Activated CD8-positive, alpha-beta memory T cell treated with anti-CD3 and anti-CD28 coated beads for 48 hours (primary cell): ENCODE data around the gene SIPA1L3.

Experiments
- DNase-seq, 3 experiments: peaks; one replicate each; pipeline ENCODE4 v3.0.0-alpha.2; 2020; ENCODE audit warnings: low read depth in 2 of 3, low spot score in 2 of 3

The SIPA1L3 gene

DNA sequence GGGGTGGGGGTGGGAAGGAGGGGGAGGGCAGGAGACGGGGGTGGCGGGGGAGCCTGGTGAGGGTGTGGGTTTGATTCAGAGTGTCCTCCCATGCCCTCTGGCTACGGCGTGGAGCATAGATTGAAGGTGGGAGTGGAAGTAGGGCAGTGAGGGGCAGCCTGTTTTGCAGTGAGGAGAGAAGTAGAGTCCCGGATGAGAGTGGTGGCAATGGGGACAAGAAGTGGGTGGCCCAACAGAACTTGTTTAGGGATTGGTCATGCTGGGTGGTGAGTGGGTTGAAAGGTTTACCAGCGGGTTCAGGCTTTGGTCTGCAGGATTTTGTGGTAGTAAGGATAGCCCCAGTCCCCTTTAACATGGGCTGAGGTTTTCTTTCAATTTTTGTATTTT is 35.5 kb downstream of the SIPA1L3 start:
- DNase-seq = no peak

DNA sequence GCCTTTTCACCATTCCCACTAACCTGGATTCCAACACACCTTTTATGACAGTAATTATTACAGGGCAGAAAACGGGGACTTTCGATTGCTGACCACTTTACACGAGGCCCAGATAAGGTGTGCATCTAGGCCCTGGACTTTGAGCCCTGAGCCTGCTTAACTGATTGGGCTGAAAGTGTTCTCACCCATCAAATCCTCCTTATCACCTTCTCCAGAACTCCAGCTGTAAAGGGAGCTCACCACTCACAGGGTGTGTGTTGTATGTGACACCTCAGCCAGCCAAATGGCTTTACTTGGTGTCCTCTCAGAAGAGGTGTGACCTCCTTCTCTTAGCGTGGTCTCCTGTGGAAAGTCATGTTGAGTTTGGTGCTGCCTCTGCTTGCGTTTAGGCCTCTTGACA is 36.5 kb downstream of the SIPA1L3 start:
- DNase-seq = no peak

DNA sequence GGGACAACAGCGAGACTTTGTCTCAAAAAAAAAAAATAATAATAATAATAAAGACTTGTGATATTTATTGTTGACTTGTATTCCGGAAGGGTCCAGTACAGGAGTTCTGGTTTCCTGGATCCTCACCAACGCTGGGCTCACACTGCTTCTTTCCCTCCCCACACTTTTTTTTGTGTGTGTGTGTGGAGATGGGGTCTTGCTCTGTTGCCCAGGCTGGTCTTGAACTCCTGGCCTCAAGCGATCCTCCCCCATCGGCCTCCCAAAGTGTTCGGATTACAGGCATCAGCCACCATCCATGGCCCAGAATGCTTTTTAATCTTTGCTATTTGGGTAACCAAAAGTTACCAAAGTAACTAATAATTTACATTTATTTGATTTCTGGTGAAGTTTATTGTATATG is 39.1 kb downstream of the SIPA1L3 start:
- DNase-seq = no peak

DNA sequence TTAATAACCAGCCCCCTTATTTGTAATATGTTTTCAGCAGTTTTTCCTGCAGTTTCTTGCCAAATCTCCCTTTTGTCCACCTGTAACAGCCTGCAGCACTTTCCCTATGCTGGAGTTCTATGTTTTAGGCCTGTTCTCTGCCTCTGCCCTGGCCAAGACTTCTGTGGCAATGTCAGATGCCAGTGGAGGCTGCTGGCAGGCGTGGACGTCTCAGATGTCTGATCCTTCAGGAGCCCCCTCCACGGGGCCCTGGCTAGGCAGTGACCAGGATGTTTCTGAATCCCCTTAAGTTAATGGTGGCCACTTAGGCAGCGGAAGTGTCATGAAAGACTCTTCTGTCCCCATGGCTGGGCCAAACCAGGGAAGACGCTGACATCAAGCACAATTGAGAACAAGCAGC is 40.8 kb downstream of the SIPA1L3 start:
- no peak for DNase-seq

DNA sequence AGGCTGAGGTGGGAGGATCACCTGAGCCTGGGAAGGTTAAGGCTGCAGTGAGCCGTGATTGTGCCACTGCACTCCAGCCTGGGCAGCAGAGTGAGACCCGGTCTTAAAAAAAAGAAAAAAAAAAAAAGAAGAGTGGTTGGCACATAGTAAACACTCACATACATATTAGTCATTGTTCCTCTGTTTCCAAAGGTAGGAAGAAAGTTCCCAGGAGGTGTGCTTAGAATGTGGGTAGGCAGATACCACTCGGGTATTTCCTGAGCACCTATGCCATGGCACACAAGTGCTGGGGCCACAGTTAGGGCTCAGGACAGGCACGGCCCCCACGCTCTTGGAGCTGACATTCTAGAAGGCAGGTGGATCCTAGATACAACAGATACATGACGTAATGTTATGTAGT is 41.4 kb downstream of the SIPA1L3 start:
- no peak for DNase-seq

DNA sequence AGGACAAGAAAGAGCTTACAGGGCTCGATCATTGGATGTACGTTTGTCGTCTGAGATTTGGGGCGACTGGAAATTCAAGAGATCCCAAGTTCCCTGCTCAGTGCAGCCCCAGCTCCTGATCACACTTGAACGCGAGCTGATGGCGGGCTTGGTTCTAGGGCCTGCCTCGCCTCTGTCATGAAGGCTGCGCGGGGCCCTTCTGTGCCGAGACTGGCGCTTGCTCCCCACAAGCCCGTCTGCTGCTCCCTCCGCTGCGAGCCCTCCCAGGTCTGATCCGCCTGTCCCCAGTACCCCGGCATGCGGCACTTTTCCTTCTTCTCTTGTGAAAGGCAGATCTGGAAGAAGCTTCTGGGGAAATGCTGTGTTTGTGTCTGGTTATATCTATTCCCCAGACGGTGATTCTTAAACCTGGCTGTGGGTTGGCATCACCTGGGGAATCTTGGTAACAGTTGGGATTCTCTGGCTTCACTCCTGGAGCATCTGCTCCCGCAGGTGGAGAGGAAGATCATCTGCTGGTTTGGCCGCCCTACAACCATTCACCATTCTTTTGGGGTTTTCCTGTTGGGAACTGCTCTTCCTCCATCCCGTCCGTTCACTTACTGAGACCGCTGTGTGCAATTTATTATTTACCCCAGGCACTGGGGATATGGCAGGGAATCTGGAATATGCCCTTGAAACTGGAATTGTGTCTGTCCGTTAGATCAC is 43.6 kb downstream of the SIPA1L3 start:
- DNase-seq = no peak

DNA sequence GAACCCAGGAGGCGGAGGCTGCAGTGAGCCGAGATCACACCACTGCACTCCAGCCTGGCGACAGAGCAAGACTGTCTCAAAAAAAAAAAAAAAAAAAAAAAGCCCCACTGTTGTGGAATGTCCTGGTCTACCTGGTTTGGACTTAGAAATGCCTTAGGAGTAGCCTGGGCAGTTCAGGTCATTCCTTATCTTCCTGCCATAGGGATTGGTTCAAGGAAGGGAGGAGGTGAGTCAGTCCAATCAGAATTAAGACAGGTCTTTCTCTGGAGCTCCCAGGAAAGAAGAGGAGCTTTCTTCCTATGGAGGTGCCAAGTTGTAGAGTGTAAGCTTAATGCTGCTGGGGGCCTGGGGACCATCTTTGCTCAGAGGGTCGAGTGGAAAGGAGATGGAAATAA is 44.8 kb downstream of the SIPA1L3 start:
- no peak for DNase-seq

DNA sequence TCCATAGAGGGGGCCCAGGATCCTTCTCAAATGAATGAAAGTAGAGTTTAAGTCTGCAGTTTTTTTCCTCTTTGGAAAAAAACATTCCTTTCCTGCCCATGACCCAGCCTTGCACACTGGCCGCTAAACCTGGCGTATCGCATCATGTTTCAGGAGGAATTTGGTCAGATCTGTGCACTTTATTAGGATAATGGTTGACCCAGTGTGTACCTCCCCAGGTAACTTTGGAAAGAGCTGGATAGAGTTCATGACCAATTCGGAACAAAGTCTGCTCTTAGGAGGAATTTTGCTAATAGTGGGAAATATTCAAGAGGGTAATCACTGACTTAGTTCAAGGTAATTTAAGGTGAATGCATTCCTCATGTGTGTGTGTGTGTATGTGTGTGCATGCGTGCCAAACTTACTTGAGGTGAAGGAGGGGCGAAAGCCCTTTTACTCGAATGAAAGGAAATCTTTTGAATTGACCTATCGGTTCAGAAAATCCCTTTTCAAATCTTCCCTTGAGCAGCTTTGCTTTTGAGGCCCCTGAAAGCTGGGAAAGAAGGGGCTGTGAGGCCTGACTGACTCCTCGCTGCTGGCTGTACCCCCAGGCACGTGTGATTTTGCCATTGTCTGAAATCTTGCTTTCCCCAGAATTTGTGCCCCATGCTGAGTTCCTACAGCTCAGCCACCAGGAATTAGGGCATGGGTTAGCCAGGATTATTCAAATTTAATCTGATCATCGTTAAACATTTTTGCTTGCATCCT is 46.3 kb downstream of the SIPA1L3 start:
- DNase-seq = no peak

DNA sequence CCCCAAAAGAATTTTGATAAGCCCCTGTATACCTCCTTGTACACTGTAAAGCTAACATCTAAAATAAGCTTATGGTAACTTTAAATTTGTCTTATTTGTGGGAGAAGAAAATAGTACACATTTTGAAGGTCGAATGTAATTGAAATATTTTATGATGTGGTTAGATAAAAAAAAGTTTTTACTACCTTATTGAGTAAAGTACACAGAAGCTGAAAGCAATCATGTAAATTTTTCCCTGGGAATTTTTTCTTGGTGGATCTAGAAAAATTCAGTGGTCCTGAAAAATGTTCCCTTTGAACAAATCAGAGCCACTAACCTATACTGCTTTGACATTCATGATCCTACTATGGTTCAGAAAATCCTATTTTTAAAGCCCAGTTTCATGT is 46.9 kb downstream of the SIPA1L3 start:
- no peak for DNase-seq

DNA sequence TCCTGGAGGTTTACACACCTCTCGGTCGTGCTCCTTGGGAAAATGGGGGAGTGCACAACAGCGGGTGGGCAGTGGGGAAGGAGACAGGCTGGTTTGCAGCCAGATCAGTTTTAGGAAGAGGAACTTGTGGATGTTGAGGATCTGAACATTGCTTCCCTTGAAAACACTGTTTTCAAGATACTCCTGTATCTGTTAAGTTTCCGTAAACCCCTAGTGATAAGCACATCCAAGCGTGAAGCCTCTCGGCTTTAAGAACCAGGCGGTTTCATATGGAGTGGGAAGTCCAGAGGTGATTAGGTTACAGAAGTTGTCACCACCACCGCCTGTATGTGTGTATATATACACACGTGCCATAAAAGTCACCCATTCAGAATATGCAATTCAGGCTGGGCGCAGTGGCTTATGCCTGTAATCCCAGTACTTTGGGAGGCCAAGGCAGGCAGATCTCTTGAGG is 47.4 kb downstream of the SIPA1L3 start:
- DNase-seq = no peak

DNA sequence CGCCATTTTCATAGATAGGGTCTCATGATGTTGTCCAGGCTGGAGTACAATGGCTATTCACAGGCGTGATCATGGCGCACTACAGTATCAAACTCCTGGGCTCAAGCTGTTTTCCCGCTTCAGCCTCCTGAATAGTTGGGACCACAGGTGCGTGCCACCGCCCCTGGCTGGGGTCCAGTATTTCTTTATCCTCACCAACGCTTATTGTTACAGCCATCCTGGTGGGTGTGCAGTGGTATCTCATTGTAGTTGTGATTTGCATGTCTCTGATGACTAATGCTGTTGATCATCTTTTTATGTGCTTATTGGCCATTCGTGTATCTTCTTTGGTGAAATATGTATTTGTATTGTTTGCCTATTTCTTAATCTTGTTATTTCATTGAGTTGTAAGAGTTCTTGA is 49.0 kb downstream of the SIPA1L3 start:
- DNase-seq = no peak

DNA sequence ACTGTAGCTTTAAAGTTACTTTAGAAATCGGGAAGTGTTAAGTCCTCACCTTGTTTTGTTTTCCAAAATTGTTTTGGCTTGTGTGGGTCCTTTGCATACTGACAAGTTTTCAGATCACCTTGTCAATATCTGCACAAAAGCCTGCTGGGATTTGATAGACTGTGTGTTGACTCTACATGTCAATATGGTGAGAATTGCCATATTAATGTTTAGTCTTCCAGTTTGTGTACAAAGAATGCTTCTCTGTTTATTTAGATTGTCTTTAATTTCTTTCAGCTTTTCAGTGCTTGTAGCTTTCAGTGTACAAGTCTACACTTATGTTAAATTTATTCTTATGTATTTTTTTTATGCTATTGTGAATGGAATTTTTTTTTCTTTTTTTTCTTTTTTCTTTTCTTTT is 50.2 kb downstream of the SIPA1L3 start:
- no peak for DNase-seq

DNA sequence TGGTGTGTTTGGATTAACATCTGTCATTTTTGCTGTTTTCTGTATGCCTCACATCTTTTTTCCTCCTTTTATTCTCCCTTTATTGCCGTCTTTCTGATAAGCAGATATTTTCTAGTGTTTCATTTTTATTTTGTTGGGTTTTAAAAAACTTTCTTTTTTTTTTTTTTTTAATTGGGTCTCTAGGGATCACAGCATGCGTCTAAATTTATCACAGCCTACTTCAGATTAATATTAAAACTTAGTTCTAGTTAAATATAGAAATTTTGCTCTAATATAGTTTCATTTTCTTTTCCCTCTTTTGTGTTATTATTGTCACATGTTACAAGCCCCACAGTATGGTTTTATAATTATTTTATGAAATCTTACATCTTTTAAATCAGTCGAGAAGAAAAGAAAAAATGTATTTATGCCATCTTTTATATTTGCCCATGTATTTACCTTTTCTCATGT is 52.7 kb downstream of the SIPA1L3 start:
- no peak for DNase-seq

DNA sequence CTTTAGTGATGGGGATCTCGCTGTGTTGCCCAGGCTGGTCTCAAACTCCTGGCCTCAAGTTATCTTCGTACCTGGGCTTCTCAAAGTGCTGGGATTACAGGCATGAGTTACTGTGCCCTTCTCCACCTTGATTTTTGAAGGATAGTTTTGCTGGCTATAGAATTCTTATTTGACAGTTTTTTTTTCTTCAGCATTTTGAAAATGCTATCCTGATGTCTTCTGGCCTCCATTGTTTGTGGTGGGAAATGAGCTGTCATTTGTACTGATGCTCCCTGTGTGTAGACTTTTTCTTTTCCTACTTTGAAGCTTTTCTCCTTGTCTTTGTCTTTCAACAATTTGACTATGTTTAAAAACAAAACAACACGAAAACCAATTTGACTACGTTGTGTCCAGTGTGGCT is 54.2 kb downstream of the SIPA1L3 start:
- no peak for DNase-seq

DNA sequence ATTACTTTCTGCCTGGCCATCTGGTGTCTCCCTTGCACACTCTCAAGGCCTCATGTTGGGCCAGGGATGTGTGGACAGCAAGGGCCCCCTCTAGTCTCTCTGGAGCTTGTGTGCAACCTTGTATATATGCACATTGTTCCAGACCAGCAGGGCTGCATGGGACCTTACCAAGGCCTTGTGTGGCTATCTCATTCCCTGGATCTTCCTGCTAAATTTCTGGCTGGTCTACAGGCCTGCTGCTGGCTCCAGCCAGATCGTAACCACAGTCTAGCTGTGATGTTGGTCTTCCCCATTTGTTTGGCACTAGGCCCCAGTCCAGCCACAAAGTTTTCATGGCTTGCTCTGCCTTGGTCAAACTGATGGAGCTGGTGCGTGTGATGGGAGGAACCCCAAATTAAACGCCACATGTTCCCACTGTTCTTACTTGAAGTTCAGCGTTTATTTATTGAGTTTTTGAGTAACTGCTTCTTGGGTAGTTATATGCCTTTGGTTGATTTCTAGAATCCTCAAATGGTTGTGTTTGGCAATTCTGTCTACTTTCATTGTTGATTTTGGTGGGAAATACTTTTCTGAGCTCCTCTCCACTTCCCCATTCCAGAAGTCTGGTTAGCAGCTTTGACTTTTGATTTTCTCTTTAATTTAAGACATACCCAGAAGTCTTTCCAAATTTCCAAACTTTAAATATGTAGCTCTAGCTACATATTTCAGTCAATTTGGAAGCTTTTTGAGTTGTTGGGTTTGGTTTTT is 56.4 kb downstream of the SIPA1L3 start:
- DNase-seq = no peak

DNA sequence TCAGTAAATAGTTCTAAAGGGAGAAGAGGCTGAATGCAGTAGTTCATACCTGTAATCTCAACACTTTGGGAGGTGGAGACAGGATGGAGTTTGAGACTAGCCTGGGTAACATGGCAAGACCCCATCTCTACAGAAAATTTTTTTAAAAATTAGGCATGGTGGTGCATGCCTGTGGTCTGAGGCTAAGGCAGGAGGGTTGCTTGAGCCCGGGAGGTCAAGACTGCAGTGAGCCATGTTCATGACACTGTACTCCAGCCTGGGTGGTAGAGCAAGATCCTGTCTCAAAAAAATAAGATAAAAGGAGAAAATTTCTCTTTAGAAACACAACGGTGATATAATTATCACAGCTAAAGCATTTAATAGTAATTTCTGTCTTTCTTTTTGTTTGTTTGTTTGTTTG is 57.1 kb downstream of the SIPA1L3 start:
- no peak for DNase-seq

DNA sequence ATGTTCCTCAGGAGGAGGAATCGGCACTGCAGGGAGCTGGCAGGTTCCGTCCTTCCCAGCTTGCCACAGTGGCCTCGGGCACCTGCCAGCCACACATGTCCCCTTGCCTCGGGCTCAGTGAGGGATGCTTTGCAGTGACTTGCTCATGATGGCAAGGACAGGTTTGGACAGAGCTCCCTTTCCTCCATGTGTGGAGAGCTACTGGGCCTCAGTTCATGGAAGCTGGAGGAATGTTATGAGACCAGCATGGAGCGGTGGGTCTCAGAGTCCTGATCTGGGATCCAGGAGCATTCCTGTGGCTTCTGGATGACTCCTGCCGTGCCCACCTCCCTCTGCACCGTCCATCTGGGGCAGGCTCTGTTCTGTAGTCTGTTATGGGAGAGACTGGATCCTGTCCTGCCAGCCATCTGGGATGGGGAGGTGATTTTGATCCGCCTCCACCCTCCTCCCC is 59.2 kb downstream of the SIPA1L3 start:
- no peak for DNase-seq

DNA sequence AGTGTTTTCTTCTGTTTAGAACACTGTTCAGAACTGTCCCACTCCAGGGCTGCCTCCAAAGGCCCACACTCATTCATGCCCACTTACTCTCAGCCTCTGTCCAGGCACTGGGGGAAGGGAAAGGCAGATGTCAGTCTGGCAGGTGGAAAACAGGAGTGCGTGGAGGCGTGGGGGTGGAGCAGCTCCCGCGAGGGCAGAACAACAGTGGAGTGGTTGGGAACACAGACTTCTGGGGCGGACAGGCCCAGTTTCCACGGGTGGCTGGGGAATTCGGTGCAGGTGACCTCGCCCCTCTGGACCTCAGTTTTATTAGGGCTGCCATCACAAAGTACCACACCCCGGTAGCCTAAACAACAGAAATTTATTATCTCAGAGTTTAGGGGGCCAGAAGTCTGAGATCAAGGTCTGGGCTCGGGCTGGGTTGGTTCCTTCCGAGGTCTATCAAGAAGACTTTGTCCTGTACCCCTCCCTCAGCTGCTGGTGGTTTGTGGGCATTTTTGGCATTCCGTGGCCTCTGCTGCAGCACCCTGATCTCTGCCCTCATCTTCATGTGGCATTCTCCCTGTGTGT is 59.7 kb downstream of the SIPA1L3 start:
- no peak for DNase-seq

DNA sequence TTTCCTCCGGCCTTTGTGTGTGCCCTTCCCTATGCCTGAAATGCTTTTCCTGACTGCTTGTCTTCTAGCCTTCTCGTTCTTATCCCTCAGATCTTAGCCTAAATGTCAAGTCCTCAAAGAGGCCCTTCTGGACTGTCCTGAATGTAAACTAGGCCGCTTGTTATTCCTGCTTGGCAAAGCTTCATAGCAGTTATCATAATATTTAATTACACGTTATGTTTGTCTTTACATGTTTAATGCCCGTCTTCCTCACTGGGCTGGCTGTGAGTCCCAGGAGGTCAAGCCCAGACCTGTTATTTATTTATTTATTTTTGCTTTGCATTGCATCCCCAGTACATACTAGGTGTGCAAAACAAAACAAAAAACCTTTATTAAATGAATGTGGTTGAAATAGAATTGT is 62.7 kb downstream of the SIPA1L3 start:
- no peak for DNase-seq

DNA sequence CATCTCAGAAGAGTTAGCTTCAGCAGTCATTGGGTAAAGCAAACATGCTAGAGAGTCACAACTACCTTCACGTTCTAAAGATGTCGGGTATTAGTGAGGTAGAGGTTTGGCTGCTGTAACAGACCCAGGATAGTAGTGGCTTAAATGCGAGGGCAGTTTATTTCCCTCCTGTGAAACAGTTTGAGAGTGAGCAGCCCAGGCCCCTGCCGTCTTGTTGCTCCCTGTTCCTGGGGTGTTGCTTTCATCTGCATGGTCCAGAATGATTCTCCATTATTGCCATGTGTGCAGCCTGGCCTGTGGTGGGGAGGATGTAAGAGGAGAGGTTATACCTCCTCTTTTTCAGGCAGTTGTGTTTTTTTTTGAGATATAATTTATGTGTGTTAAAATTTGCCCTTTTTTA is 63.7 kb downstream of the SIPA1L3 start:
- no peak for DNase-seq

DNA sequence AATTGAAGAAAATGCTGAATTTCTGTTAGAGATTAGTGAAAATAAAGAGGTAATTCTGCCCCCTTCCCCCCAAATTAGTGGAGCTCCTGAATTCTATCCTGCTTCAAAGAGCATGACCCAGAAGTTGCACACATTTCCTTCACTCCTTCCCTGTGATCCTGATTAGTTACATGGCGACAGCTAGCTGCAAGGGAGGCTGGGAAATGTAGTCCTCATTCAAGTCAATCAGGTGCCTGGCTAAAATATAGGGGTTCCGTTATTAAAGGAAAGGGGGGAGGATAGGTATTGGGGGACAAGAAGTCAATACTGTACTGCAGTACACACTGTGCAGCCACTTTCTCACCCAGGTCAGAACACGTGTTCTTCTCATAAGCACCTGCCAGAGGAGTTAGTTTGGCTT is 65.8 kb downstream of the SIPA1L3 start:
- DNase-seq = no peak

DNA sequence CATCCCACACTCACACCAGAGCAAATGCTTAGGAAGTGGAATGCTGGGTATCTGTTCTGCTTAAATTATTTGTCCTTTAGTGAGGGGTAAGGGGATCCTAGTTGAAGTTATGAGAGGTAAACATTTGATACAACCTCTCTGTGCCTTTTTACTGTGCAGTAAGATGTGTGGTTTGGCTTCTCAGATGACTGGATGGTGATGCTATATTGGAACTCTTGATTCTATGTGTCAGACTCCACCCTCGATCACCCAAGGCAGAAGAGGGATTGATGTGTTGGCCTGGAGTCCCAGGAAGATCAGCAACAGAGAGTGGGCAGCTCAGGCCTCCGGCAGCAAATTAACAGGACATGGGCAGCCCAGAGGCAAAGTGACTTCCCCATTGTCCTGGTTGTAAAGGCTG is 66.7 kb downstream of the SIPA1L3 start:
- DNase-seq = no peak
